HG02852 (cell line): ENCODE results near the gene GATAD1.
A peak's percentile ranks its signal among the peaks of the same experiment; 100 is the strongest.
"Not testable (repeated sequence)": the region's sequence is repeated elsewhere in the genome, so short reads cannot be mapped to it uniquely, and the experiment has no call there.

ENCODE experiments used
- ATAC-seq: cut with Tn5 transposase; IDR thresholded peaks from one replicate; pipeline ENCODE4 v1.9.1; 2021; ENCODE audit warnings: mild to moderate bottlenecking, moderate library complexity; ENCODE audit not compliant: unreplicated experiment

The GATAD1 gene, protein sequence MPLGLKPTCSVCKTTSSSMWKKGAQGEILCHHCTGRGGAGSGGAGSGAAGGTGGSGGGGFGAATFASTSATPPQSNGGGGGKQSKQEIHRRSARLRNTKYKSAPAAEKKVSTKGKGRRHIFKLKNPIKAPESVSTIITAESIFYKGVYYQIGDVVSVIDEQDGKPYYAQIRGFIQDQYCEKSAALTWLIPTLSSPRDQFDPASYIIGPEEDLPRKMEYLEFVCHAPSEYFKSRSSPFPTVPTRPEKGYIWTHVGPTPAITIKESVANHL

DNA sequence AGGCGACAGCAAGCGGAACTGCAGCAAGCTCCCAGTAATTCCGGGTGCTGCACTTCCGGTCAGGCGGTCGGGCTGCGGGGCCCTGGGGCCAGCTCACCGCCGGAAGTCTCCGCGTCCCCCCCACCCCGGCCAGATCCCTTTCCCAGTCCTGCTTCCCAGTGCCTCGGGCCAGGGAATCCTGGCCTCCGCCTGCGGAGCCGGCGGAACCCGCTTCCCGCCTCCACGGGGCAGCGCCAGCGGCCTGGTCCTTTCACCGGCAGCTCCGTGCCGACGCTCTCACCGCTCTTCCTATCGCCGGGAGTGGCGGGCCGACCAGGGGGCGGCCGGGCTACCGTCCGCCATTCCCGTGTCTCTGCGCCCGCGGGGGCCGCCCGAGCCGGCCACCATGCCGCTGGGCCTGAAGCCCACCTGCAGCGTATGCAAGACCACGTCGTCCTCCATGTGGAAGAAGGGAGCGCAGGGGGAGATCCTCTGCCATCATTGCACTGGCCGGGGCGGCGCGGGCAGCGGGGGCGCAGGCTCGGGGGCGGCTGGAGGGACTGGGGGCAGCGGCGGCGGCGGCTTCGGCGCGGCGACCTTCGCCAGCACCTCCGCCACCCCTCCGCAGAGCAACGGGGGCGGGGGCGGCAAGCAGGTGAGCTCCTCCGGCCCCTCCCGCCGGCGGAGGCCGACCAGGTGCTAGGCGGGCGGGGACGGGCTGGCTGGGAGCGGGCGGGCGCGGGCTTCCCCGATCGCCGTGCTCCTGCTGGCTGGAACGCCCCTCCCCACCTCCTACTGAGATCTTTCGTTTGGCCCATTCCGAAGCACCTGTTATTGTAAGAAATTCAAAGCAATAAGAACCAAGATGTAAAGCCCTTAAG is at the start of gene GATAD1:
Gene GATAD1, plus strand, starts transcription at position 138 of the 860 bp plus-strand sequence. Its CDS starts 248 bp downstream, at position 386.
- ATAC-seq = peak; percentile 89

DNA sequence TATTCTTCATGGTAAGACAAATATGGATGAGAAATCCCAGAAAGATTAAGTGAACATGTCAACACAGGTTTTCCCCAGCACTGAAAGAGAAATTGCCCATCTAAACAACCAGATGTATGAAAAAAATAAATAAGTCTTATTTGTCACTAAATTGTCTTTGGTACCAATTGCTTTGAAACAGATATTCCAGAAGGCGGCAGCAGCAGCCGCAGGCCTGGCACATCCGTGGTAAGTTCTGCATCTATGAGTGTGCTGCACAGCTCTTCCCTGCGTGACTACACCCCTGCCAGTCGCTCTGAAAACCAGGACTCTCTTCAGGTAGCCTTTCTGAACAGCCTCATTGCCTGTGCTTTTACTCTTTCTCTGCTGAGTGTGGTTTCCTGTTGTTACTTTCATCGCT is 49.7 kb upstream of the GATAD1 start:
- no peak for ATAC-seq

DNA sequence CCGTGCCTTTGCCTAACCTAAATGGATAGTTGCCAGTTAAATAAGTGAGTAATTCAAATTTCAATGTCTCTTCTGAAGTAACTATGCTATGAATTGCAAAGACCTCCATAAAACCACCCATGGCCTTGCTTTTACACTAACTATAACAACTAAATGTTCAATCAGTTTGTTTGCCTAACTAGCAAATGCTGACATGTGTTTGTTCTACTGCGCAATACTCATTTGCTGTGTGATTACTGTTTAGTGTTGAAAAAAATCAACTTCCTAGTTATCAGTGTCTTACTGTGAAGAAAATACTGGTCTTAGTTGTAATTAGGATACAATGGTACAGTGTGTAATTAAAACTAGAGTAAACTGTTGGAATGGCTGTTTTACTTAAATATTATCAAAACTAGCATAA is 47.3 kb upstream of the GATAD1 start:
- no peak for ATAC-seq

DNA sequence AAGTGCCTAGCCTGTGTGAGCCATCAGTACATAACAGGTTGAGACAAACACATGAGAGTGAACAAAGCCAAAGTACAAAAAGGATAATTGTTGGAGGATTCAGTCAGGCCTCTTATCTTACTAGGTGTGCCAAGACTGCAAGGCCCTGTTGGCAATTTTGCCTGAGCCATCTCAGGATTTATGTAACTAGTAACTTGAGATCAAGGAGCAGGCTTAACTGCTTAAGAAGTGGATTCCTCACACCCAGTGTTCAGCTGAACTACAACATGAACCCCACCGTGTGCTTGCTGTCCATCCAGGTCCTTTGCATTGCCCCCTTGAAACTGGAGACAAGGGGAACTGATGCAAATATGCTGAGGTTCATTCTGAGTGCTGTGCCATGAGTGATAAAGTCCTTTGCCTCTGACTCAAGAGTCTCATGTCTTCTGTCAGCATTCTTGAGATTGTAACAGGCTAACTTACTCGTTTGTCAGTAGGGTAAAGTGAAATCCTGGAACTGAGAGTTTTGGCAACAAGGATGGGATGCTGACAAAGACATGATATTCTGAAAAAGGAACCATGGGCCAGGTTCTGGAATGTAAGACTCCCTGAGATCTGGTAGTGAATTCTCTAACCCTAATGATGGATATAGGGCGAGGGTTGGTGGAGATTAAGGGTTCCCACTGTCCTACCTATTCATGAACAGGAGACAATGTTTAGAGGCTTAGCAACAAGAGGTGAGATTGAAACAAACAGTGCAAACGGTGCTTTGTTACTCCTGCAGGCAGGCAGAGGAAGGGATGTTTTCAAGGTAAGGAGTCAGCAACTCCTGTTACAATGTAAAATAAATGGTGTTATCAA is 44.1 kb upstream of the GATAD1 start:
- ATAC-seq = no peak

DNA sequence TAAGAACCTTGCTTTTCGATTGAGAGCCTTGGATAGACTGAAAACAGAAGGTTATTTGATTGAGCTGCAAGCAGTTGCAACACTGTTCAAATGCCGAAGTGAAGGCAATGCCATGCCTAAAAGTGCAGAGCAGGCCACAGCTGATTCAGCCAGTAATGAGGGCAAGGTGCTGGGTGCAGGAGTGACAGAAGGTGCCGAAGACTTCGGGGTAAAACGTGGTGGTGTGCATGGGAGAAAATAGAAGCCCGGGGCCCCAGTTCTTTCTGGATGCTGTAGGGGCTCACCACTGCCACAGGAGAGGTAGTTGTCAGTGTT is 43.6 kb upstream of the GATAD1 start:
- ATAC-seq = no peak

DNA sequence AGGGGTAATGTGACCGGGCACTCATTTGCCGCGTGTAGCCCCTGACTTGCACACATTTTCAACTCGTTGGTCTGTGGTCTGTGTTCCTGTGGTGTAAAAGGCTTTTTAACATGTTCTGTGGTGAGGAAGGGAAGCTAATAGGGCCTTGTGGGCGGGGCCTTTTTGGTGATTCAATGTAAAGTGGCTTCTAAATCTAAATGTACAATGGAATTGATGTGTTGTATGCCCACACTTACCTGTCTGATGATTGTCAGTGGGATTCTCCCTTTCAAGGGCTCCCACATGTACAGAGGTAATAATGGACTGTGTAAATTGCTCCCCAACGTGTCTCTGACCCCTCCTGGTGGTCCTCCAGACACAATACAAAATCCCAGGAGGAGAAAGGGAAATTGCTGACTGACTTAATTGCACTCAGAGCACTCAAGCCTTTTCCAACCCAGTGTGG is 43.1 kb upstream of the GATAD1 start:
- no peak for ATAC-seq

DNA sequence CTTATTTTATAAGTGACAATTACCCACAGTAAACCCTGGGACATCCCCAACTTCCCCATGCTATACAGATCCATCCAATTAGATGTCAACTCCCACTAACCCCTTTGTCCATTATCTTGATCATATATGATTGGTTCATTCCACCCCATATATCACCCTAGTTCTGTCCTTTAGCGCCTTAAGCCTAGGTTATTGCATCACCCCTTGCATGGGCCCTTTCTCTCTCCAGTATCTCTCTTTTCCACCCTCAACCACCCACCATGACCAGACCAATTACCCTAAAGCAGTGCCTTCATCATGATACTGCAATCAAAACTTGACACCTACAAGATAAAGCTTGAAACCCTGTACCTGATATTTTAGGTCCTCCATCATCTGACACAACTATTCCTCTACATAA is 37.9 kb upstream of the GATAD1 start:
- ATAC-seq = no peak

DNA sequence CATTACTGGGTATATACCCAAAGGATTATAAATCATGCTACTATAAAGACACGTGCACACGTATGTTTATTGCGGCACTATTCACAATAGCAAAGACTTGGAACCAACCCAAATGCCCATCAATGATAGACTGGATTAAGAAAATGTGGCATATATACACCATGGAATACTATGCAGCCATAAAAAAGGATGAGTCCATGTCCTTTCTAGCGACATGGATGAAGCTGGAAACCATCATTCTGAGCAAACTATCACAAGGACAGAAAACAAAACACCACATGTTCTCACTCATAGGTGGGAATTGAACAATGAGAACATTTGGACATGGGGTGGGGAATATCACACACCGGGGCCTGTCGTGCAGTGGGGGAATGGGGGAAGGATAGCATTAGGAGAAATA is 37.1 kb upstream of the GATAD1 start:
- ATAC-seq = not testable (repeated sequence)

DNA sequence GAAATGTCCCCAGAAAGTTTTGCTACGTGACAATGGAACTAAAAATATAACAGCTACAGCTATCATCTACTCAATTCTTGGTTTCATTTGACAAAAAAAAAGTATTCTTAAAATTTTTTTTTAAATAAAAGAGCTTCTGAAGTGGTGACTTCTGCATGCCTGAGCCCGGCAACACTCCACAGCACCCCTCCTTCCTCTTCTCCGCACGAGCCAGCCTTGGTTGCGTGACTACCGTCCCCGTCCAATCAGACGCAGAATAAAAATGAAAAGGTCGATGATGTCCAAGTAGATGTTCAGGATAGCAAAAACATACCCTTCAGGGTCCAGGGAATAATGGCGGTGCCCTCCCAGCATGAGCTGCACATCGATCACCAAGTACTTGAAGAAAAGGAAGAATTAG is 34.5 kb upstream of the GATAD1 start:
- ATAC-seq = no peak

DNA sequence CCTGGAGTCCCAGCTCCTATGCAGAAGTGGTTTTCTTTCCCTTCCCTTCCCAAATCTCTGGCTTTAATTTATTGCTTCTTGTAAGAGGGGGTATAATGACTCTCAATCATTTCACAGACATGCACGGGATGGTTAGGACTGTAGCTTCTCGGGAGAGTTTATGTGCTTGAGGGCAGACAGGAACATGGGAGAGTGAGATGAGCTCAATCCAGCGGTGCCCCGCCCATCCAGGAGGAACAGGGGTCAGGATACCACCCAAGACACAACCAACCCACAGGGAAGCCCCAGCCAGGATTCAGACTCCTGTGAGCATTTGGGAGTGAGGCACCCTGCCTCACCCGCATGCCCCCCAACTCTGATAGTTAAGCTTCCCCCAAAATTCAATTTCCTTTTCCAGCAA is 33.7 kb upstream of the GATAD1 start:
- no peak for ATAC-seq

DNA sequence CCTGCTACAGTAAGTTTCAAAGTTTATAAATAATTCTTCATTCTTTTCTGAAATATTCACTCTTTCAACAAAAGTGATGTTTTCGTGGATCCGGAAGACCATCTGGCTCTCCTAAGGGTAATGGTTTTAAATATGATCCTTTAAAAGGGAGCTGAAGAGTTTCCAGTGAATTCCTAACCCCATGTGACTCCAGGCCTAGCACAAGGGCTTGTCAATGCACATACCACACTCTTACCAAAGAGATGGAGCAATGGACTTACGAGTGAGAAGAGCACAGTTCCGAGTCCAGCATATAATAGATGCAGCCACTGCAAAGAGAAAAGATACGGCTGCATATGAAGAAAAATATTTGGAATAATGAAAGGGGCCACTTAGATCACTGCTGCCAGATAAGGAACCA is 32.1 kb upstream of the GATAD1 start:
- ATAC-seq = no peak

DNA sequence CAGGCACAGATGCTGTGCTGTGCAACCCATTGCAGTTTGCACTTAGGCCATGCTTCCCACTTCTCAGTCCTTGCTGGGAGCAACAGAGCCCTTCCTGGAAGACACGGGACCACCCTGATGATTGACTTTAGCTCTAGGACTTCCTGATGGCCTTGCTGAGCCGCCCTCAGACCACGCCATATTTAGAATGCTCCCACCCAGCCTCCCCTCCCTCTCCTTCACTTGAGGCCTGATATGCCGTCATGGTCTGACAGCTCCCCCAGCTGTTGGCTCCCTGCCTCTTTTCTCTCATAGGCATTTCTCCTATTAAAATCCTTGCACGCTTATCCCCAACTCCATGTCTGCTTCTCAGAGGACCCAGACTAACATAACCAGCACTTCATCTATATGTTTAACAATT is 29.4 kb upstream of the GATAD1 start:
- ATAC-seq = no peak

DNA sequence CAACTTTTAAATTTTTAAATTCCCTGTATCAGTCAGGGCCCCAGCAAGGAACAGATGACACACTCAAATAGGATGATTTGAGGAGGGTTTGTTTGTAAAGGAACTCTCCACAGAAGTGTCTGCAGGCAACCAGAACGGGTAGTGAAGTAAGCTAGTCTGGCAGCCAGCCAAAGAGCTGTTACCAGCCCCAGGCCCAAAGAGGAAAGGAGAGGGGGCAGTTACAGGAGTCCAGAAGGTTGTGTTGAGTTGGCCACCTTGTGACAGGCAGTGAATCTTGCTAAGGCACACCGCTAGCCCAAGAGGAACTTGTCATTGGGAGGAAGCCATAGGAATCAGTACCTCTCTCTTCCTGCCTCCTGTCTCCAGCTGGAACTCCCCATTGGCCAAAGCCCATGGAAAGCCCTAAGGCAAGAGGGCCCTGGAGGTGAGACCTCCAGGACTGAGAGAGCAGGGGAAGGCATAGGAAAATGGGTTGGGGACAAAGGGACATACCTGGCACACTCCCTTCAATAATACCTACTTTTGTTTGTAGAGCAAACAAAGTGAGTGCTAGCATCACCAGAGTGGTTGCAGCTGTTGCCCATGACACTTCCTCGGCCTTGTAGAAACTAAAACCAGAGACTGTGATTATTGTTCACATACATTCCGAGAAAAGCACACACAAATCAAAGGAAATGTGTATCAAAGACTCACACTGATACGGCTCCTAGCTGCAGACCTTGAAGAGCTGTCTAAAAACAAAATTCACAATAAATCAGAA is 25.4 kb upstream of the GATAD1 start:
- ATAC-seq = no peak

DNA sequence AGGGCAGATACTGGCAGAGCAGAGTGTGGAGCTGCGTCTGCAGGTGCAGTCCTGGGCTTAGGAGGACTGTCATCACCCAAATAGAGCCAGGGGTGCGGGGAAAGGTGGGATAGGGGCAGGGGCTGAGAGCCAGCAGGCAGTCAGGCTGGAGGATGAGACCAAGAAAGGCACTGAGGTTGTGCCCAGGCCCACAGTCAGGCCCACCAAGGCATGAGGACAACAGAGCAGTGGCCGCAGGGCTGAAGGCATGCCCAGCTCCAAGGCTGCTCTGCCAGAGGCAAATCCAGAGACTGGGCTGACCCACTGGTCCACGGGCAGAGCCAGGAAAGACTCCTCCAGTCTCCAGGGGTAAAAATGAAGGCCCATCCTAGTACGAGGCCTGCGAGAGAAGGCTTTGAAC is 24.4 kb upstream of the GATAD1 start:
- ATAC-seq = no peak

DNA sequence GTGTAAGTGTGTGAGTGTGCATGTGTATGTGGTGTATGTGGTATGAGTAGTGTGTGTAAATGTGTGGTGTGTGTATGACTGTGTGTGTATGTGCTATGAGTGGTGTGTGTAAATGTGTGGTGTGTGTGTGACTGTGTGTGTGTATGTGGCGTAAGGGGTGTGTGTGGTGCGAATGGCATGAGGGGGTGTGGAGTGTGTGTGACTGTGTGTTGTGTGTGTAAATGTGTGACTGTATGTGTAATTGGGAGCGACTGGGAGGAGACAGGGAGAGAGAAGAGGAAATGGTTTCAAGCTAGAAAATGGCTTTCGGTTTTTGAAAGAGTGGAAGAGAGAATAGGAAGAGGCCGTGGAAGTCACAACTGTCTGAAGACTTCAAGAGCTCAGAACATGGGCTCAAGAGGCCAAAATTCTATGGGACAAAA is 23.6 kb upstream of the GATAD1 start:
- no peak for ATAC-seq

DNA sequence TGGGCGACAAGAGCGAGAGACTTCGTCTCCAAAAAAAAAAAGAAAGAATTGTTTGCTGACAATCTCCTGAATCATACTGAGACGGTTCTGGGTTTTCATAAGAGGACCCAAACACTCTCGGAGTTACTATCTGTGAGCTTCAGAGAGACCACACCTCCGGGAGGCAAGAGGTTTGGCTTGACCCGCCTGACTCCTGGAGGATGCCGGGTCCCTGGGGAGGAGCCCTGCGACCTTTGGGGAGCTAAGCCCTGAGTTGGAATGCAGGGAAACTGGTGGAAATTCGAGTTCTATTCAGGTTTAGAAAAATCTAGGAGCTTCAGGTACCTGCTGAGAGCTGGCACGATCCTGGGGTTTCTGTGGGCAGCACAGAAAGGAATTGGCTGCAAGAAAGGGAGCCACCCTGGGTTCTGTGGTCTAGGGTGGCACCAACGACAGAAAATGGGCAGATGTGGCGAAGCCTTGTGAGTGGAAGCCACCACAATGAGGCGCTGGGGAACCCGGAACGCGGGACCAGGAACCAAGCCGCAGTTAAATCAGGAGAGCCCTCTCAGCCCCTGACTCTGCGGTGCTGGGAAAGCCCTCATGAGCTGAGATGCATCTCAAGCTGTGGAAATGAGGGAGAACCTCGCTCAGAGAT is 21.9 kb upstream of the GATAD1 start:
- ATAC-seq = no peak

DNA sequence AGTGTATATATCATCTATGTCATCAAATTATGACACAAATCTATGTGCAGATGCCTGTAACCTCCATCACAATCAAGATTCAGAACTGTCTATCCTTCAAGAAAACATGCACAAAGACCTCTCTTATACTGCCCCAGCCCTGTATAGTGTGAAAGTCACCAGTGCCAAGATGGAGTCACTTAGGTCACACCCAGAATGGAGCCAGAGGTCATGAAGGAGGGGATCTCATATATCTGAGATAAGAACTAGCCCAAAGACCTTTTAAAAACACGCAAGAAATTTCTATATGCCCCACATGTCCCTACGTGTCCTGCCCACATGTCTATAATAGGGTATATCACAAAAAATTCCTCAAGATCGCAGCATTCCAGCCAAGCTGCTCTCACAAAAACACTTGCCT is 20.1 kb upstream of the GATAD1 start:
- ATAC-seq = no peak

DNA sequence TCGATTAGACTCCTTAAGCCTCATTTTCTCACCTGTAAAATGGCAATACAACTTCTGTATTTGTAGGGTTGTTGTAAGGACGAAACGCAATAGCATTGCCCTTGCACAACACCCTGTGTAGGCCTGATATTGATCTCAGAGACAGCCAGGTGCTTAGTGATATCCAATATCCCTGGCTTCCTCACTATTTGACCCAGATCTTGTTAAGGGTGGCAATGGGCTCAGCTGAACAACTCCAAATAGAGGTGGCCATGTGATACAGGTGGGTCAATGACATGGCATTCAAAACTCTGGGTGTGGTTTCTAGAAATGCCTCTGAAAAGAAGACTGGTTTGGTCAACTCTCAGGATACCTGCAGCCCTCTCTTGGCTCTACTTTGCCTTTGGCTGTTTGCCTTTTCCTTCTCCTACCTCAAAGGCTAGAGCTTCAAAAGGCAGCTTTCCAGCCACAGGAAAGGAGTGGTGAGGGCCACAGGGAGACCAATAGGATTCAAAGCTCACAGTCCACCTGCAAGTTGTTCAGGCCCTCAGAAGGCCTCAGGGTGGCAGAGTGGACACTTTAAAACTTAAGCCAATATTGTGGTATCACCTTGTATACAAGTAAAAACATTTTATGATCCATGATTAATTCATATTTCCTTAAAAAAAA is 14.9 kb upstream of the GATAD1 start:
- ATAC-seq = no peak

DNA sequence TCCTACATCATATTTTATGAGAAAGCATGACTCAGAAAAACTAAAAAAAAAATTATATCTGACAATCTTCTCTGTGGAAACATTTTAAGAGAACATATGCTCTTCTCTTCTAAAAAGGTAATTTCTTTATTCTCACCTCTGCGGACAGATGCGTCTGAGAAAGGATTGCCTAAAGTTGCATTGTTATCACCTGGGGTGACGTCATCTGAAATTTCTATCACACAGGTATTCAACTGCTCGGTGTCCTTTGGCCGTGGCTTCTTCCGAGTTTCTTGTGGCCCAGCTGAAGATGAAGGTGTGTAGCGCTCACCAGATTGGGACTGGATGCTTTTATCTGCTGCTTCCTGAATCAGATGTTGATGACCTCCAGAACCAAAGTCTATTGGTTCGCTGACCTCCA is 14.3 kb upstream of the GATAD1 start:
- no peak for ATAC-seq

DNA sequence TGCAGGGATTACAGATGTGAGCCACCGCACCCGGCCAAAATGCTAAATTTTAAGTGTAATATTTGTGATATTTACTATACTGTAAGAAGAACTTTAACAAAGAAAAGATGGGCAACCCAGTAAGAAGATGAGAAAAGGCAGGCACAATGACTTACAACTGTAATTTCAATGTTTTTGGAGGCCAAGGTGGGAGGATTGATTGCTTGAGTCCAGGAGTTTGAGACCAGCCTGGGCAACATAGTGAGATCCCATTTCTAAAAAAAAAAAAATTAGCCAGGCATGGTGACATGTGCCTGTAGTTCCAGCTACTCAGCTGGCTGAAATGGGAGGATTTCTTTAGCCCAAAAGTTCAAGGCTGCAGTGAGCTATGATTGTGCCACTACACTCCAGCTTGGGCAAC is 11.7 kb upstream of the GATAD1 start:
- no peak for ATAC-seq
